Hepatocyte (in vitro differentiated cells): ENCODE results near the gene SDR42E2. TPM values are rescaled to one million over a fixed set of nuclear protein-coding genes. Genes with fewer than 3 reads are reported as not detected.
"Not testable (repeated sequence)": the region's sequence is repeated elsewhere in the genome, so short reads cannot be mapped to it uniquely, and the experiment has no call there.

Experiments
- DNase-seq: peaks from one replicate; pipeline ENCODE4 v3.0.0-alpha.2; 2016; ENCODE audit warnings: low spot score
- H2AFZ ChIP-seq: fragments of 200-600 bp; sonication (generic); 2 replicates; pipeline ENCODE4 v1.6.0; 2016; ENCODE audit warnings: antibody characterized with exemption, mild to moderate bottlenecking
- H3K27ac ChIP-seq: fragments of 200-600 bp; sonication (generic); 2 replicates; pipeline ENCODE4 v1.5.1; 2016; ENCODE audit warnings: mild to moderate bottlenecking
- H3K27me3 ChIP-seq: fragments of 200-600 bp; sonication (generic); 2 replicates; pipeline ENCODE4 v1.6.1; 2016
- H3K36me3 ChIP-seq: fragments of 200-600 bp; sonication (generic); replicated peaks from 2 replicates; pipeline ENCODE4 v1.5.1; 2016; ENCODE audit warnings: low read depth; ENCODE audit not compliant: insufficient read depth
- H3K4me1 ChIP-seq: fragments of 200-600 bp; sonication (generic); 2 replicates; pipeline ENCODE4 v1.5.1; 2016; ENCODE audit warnings: mild to moderate bottlenecking, moderate library complexity; ENCODE audit not compliant: insufficient read depth
- H3K4me2 ChIP-seq: fragments of 200-600 bp; sonication (generic); 2 replicates; pipeline ENCODE4 v1.6.0; 2016
- H3K4me3 ChIP-seq: fragments of 200-600 bp; sonication (generic); 2 replicates; pipeline ENCODE4 v1.5.1; 2016; ENCODE audit warnings: mild to moderate bottlenecking
- H3K79me2 ChIP-seq: fragments of 200-600 bp; sonication (generic); 2 replicates; pipeline ENCODE4 v1.6.0; 2017; ENCODE audit warnings: mild to moderate bottlenecking
- H3K9me2 ChIP-seq: fragments of 200-600 bp; sonication (generic); replicated peaks from 2 replicates; pipeline ENCODE4 v1.6.0; 2017; ENCODE audit warnings: mild to moderate bottlenecking; ENCODE audit not compliant: insufficient read depth
- H3K9me3 ChIP-seq: fragments of 200-600 bp; sonication (generic); 2 replicates; pipeline ENCODE4 v1.5.1; 2016; ENCODE audit warnings: low read depth, mild to moderate bottlenecking
- H4K20me1 ChIP-seq: fragments of 200-600 bp; sonication (generic); 2 replicates; pipeline ENCODE4 v1.6.0; 2016; ENCODE audit warnings: mild to moderate bottlenecking; ENCODE audit not compliant: insufficient read depth, poor library complexity, severe bottlenecking
- EZH2 ChIP-seq: fragments of 200-600 bp; sonication (generic); IDR thresholded peaks from 2 replicates; pipeline ENCODE4 v1.6.1; 2016; ENCODE audit warnings: antibody characterized with exemption, mild to moderate bottlenecking, borderline replicate concordance
- EZH2phosphoT487 ChIP-seq: fragments of 200-600 bp; sonication (generic); IDR thresholded peaks from one replicate; pipeline ENCODE4 v1.6.1; 2018; ENCODE audit warnings: antibody characterized with exemption, mild to moderate bottlenecking, low read depth, moderate library complexity; ENCODE audit not compliant: unreplicated experiment, severe bottlenecking
- WGBS: methylation state at CpG from one replicate; pipeline ENCODE4 v1.1.6; 2016; ENCODE audit warnings: low lambda C conversion rate; ENCODE audit errors: missing lambda C conversion rate; 5-methylcytosine and 5-hydroxymethylcytosine counted together
- polyA plus RNA-seq: library from polyadenylated mRNA; unstranded; fragments of >200 nt; fragmentation: Nextera tagmentation; extraction: Ambion mirVana; gene quantifications from 2 replicates; pipeline ENCODE4 v1.2.1, GENCODE V29; 2016
- total RNA-seq: library from RNA; depleted of rRNA; stranded (reverse); fragments of >200 nt; gene quantifications from 2 replicates; pipeline ENCODE4 v1.2.3, GENCODE V29; 2014
- TF ChIP-seq, protein P1 (sequence below): fragments of 200-600 bp; sonication (generic); IDR thresholded peaks from 2 replicates; pipeline ENCODE4 v1.5.1; 2016; ENCODE audit warnings: antibody characterized with exemption, mild to moderate bottlenecking; ENCODE audit not compliant: poor library complexity

SDR42E2 gene
- total and polyA plus RNA-seq, 2 experiments from 2014 or later, result not detected

DNA sequence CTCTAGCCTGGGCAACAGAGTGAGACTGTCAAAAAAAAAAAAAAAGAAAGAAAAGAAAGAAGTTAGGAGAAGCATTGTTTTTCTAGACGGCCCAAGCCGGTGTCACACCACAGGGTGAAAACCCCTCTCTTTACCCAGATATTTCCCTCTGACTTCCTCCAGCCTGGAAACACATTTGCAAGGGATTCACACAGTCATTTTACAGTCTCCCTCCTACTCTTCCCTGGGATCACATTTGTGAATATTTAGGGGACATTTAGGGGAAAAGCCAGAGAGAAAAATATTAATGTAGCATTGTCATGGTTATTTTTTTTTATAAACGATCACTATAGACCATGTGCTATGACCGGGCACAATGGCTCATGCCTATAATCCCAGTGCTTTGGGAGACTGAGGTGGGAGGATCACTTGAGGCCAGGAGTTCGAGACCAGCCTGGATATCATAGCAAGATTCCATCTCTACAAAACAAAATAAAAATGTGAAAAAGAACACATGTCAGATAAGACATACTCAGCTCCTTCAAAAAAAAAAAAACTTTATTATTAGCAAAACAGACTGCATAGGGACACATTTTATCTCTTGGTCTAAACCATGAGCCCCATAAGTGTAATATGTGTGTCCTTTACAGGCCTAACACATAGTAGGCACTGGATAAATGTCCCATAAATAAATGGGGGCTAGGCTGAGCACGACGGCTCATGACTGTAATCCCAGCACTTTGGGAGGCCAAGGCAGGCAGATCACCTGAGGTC, 10.9 kb upstream of the SDR42E2 start:
- no peak for DNase-seq
- no peaks in the 10 kb centered on the region for H3K27me3 ChIP-seq
- H3K4me1 ChIP-seq, result no peaks in the 10 kb centered on the region
- no peaks in the 10 kb centered on the region for H3K9me3 ChIP-seq
- H3K27ac ChIP-seq, result no peak overlapping the region
- no peak overlapping the region for H2AFZ ChIP-seq
- TF ChIP-seq, protein P1, sequence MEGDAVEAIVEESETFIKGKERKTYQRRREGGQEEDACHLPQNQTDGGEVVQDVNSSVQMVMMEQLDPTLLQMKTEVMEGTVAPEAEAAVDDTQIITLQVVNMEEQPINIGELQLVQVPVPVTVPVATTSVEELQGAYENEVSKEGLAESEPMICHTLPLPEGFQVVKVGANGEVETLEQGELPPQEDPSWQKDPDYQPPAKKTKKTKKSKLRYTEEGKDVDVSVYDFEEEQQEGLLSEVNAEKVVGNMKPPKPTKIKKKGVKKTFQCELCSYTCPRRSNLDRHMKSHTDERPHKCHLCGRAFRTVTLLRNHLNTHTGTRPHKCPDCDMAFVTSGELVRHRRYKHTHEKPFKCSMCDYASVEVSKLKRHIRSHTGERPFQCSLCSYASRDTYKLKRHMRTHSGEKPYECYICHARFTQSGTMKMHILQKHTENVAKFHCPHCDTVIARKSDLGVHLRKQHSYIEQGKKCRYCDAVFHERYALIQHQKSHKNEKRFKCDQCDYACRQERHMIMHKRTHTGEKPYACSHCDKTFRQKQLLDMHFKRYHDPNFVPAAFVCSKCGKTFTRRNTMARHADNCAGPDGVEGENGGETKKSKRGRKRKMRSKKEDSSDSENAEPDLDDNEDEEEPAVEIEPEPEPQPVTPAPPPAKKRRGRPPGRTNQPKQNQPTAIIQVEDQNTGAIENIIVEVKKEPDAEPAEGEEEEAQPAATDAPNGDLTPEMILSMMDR, result no peak
- no peaks in the 10 kb centered on the region for H4K20me1 ChIP-seq
- H3K9me2 ChIP-seq, result no peaks in the 10 kb centered on the region
- H3K79me2 ChIP-seq, result no peaks in the 10 kb centered on the region
- no peak overlapping the region for H3K4me3 ChIP-seq
- H3K36me3 ChIP-seq, result no peaks in the 10 kb centered on the region
- WGBS, result 86% methylated on average over 7 of the region's 7 CpGs
- H3K4me2 ChIP-seq, result no peak overlapping the region

DNA sequence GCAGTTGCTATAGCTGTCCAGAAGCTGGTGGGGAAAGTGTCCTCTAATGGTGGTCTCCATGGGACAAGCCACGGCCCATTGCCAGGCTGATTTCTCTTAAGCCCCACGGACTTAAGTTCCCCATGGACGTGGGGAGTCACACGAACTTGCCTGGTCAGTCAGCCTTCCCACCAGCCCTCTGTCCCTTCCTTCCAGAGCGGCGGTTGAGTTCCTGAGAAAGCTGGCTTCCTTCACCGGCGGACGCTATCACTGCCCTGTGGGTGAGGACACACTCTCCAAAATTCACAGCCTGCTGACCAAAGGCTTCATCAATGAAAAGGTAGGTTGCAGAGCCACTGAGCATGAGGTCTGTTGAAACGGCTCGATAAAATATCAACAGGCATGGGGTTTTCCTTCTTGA, 10.0 kb upstream of the SDR42E2 start:
- no peak overlapping the region for H2AFZ ChIP-seq
- H3K4me3 ChIP-seq, result no peak overlapping the region
- no peak overlapping the region for H3K4me2 ChIP-seq
- TF ChIP-seq EZH2phosphoT487 (no peak), EZH2 (no peak)
- TF ChIP-seq, protein P1, result no peak
- H4K20me1 ChIP-seq, result no peaks in the 10 kb centered on the region
- WGBS, result 91% methylated on average over 11 of the region's 11 CpGs
- no peak for DNase-seq
- no peak overlapping the region for H3K27ac ChIP-seq
- H3K36me3 ChIP-seq, result no peaks in the 10 kb centered on the region
- H3K79me2 ChIP-seq, result no peaks in the 10 kb centered on the region
- no peaks in the 10 kb centered on the region for H3K9me2 ChIP-seq
- no peaks in the 10 kb centered on the region for H3K27me3 ChIP-seq
- no peaks in the 10 kb centered on the region for H3K9me3 ChIP-seq
- H3K4me1 ChIP-seq, result no peaks in the 10 kb centered on the region

DNA sequence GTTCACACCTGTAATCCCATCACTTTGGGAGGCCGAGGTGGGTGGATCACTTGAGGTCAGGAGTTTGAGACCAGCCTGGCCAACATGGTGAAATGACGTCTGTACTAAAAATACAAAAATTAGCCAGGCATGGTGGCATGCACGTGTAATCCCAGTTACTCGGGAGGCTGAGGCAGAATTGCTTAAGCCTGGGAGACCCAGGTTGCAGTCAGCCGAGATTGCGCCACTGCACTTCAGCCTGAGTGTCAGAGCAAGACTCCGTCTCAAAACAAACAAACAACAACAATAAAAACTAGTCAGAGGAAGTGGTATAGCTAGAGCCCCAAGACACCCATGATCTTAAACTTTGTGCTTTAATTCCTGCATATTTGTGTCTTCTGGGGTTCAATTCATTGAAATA, 9.2 kb upstream of the SDR42E2 start:
- not testable (repeated sequence) for H3K79me2 ChIP-seq, H3K36me3 ChIP-seq, H4K20me1 ChIP-seq, H3K9me2 ChIP-seq, H3K27ac ChIP-seq, H3K27me3 ChIP-seq, DNase-seq, H3K9me3 ChIP-seq, H3K4me2 ChIP-seq, H3K4me3 ChIP-seq, H3K4me1 ChIP-seq, H2AFZ ChIP-seq
- 75% methylated on average over 7 of the region's 7 CpGs for WGBS

DNA sequence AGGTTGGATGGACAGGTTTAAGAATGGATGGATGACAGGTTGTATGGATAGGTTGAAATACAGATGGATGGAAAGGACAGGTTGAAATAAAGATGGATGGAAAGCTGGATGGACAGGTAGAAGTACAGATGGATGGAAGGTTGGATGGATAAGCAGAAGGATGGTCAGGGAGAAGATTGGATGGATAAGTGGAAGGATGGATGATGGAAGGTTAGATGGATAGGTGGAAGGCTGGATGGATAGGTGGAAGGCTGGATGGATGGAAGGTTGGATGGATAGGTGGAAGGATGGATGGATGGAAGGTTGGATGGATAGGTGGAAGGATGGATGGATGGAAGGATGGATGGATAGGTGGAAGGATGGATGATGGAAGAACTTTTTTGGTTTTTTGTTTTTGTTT, 905 bp upstream of the SDR42E2 start:
- peaks cover 37% of the 10 kb centered on the region for H3K27me3 ChIP-seq
- H4K20me1 ChIP-seq, result no peaks in the 10 kb centered on the region
- H3K4me3 ChIP-seq, result no peak overlapping the region

More for the DNA sequence above, 905 bp upstream of the SDR42E2 start:
- H3K9me3 ChIP-seq, result no peaks in the 10 kb centered on the region
- H3K79me2 ChIP-seq, result no peaks in the 10 kb centered on the region
- no peaks in the 10 kb centered on the region for H3K9me2 ChIP-seq
- H3K4me2 ChIP-seq, result no peak overlapping the region
- H2AFZ ChIP-seq, result no peak overlapping the region
- H3K36me3 ChIP-seq, result no peaks in the 10 kb centered on the region
- TF ChIP-seq, protein P1, result no peak
- TF ChIP-seq EZH2phosphoT487 (no peak), EZH2 (no peak)
- no peaks in the 10 kb centered on the region for H3K4me1 ChIP-seq
- H3K27ac ChIP-seq, result no peak overlapping the region
- no peak for DNase-seq
